ENCODE results near the gene CAMK1. TPM values are rescaled to one million over a fixed set of nuclear protein-coding genes. Genes with fewer than 3 reads are reported as not detected.
A peak's percentile ranks its signal among the peaks of the same experiment; 100 is the strongest.

Gene CAMK1
- total RNA-seq, 2 donors from 2014 or later, result 1.9 to 2.2 TPM

DNA sequence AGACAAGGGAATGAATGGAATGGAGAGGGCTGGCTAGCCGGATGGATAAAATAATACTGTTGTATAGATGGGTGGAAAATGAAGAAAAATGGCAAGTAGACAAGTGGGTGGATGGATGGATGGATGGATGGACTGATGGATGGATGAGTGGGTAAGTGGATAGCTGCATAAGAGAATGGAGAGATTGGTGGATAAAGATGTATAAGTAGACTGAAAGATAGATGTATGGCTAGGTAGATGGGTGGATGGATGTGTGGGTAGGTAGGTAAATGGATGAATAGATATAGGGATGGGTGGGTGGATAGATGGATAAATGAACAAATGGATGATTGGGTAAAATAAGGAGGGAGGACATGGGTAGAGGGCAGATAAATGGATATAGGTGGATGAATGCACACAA, 52.2 kb downstream of the CAMK1 start:
- Mint-ChIP-seq H3K27me3 (no peaks in the 10 kb centered on the region), H3K36me3 (ENCODE audit: low read depth) (peaks cover 10% of the 10 kb centered on the region), H3K4me3 (no peak overlapping the region), H3K27ac (no peak overlapping the region), H3K4me1 (peaks cover 16% of the 10 kb centered on the region)
- peaks cover 2% of the 10 kb centered on the region for H3K9me3 ChIP-seq (ENCODE audit: control insufficient read depth, low read length, poor library complexity, severe bottlenecking)
- ATAC-seq, result no peak
- no peak for DNase-seq

DNA sequence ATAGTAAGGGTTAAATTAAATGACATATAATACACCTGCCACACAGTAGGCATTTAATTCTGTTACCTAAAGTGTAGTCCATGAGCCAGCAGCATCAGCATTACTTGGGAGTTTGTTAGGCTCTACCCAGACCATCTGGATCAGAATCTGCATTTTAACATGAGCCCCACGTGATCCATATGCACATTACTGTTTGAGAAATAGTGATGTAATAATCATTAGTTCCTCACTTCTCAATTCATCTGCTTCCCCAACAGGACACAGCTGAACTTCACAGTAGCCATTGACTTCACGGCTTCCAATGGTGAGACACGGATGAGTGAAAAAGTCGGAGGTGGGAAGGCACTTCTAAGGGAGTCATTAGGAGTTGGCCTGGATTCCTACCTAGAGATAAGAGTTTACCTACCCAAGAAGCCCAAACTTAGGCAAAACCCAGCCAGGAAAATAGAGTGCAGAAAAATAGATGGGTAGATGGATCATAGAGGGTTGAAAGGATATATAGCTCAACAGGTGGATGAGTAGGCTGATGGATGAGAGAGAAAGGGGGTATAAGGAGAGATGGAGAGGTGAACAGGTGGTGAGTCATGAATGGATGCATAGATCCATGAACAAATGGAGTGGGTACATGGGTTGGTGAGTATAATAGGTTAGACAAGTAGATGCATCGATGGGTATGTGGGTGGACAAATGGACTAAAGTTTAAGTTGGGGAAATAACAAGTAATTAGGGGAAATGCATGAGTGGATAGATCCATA, 52.8 kb downstream of the CAMK1 start:
- ATAC-seq, result no peak

DNA sequence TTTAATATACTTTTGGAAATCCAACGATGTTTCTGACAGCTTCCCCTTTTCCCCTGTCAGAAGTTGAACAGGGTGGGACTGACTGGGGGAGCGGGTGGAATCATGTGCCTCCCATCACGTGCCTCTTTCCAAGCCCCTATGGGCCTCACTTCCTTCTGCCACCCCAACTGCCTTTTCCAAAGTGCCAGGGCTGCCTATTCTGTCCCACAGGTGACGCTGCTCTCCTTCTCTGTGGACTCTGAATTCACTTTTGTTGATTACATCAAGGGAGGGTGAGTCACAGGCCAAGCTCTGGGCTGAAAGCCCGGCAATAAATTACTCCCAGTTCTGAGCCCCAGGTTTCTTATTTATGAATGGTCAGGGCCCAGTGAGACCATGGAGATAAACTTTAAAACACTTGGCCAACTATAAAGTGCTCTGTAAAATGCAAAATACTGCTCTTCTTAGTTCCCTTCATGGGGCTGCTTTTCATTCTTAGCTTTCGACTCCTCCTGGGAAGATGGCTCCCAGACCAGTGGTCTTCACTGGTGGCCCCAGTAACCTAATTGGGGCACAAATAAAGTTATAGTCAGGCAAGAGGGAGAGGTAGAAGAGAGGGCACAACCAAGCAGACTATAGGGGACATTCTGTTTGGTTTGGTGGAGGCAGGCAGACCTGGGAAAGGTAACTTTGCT, 53.8 kb downstream of the CAMK1 start:
- peaks cover 6% of the 10 kb centered on the region for H3K27me3 Mint-ChIP-seq
- H3K4me3 Mint-ChIP-seq, result no peak overlapping the region
- peaks cover 16% of the 10 kb centered on the region for H3K4me1 Mint-ChIP-seq
- DNase-seq (no peak), ATAC-seq (peak; percentile 73)
- H3K9me3 ChIP-seq (ENCODE audit: control insufficient read depth, low read length, poor library complexity, severe bottlenecking), result peaks cover 2% of the 10 kb centered on the region
- H3K27ac Mint-ChIP-seq, result peak overlapping the region; percentile 49
- H3K36me3 Mint-ChIP-seq (ENCODE audit: low read depth), result peaks cover 10% of the 10 kb centered on the region

More for the DNA sequence above, 52.8 kb downstream of the CAMK1 start:
- H3K9me3 ChIP-seq (ENCODE audit: control insufficient read depth, low read length, poor library complexity, severe bottlenecking), result peaks cover 2% of the 10 kb centered on the region
- peaks cover 2% of the 10 kb centered on the region for H3K27me3 Mint-ChIP-seq
- no peak overlapping the region for H3K27ac Mint-ChIP-seq
- no peak for DNase-seq
- H3K4me1 Mint-ChIP-seq, result peaks cover 16% of the 10 kb centered on the region
- H3K4me3 Mint-ChIP-seq, result no peak overlapping the region
- H3K36me3 Mint-ChIP-seq (ENCODE audit: low read depth), result peaks cover 10% of the 10 kb centered on the region

DNA sequence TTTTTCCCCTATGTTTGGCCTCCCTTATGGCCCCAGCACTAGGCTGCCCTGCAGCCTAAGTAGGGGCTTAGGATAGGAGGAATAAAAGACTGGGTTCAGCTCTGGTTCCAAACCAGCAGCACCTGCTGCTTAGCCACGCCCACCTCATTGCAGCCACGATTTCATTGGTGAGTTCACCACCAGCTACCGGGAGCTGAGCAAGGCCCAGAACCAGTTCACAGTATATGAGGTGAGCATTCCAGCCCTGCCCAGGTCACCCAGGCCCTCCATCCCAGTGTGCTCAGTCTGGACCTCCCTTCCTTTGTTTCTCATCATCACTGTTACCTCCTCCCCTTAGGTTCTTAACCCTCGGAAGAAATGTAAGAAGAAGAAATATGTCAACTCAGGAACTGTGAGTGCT, 54.6 kb downstream of the CAMK1 start:
- Mint-ChIP-seq H3K27me3 (peaks cover 13% of the 10 kb centered on the region), H3K4me3 (no peak overlapping the region), H3K27ac (no peak overlapping the region), H3K36me3 (ENCODE audit: low read depth) (peaks cover 10% of the 10 kb centered on the region), H3K4me1 (peaks cover 17% of the 10 kb centered on the region)
- DNase-seq, result no peak
- ATAC-seq, result no peak
- H3K9me3 ChIP-seq (ENCODE audit: control insufficient read depth, low read length, poor library complexity, severe bottlenecking), result peaks cover 2% of the 10 kb centered on the region

DNA sequence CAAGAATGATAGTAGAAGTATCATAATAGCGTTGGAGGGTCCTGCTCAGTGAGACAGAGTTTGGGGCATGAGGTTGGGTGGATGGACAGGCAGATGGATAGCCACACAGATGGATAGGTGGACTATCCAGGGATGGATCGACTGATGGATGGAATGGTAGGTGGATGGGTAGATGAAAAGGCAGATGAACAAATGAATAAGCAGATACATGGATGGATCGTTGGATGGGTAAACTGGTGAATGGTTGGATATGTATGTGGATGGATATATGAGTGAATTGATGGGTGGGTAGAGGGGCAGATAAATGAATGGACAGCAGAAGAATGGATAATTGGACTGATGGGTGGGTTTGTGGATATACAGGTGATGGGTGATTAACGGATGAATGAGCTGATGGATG, 56.6 kb downstream of the CAMK1 start:
- H3K27me3 Mint-ChIP-seq, result peaks cover 13% of the 10 kb centered on the region
- peaks cover 2% of the 10 kb centered on the region for H3K9me3 ChIP-seq (ENCODE audit: control insufficient read depth, low read length, poor library complexity, severe bottlenecking)
- DNase-seq, result no peak
- peaks cover 14% of the 10 kb centered on the region for H3K4me1 Mint-ChIP-seq
- no peak for ATAC-seq
- H3K4me3 Mint-ChIP-seq, result no peak overlapping the region
- no peak overlapping the region for H3K27ac Mint-ChIP-seq
- H3K36me3 Mint-ChIP-seq (ENCODE audit: low read depth), result peaks cover 10% of the 10 kb centered on the region

DNA sequence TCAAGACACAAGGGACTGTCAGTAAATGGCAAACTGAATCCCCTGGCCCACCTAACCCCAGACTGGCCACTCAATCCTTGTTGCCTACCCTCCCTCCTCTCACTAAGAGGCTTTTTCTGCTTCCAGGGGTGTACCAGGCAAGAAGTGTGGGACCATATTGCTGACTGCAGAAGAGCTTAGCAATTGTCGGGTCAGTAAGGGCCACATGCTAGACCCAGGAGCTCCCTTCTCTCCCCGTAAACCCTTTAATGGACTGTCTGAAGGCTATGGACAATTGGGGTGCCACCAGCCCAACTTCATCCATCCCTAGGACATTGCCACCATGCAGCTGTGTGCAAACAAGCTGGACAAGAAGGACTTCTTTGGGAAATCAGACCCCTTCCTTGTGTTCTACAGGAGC, 57.3 kb downstream of the CAMK1 start:
- H3K4me1 Mint-ChIP-seq, result peaks cover 7% of the 10 kb centered on the region
- H3K36me3 Mint-ChIP-seq (ENCODE audit: low read depth), result peaks cover 9% of the 10 kb centered on the region
- no peak for DNase-seq
- no peak overlapping the region for H3K27ac Mint-ChIP-seq
- peaks cover 2% of the 10 kb centered on the region for H3K9me3 ChIP-seq (ENCODE audit: control insufficient read depth, low read length, poor library complexity, severe bottlenecking)
- peaks cover 13% of the 10 kb centered on the region for H3K27me3 Mint-ChIP-seq
- no peak overlapping the region for H3K4me3 Mint-ChIP-seq
- ATAC-seq, result no peak

DNA sequence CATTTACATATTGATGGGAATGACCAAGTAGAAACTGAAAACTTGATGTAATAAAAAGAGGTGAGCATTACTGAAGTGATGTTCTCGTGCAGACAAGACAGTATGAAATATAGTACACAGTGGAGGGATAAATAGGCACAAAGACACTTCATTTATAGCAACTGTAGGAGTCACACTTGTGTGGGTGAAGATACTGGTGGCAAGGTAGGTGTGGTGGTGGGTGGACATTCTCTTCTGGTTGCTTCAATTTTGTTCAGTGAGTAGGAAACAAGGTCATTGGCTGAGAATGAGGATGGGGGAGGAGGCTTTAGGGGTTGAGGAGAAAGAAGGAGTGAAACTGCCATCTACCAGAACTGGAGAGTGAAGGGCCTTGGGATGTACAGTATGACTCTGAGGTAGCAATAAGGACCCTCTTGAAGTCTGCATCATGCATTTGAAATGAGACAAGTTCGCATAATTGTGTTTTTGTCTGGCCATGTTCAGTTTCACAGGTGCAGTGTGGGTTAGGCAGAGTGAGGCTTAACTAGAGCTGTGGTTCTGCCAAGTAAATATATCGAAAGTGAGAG, 59.5 kb downstream of the CAMK1 start:
- ATAC-seq (no peak), DNase-seq (no peak)
- Mint-ChIP-seq H3K4me3 (no peak overlapping the region), H3K27ac (no peak overlapping the region), H3K27me3 (peaks cover 13% of the 10 kb centered on the region), H3K4me1 (peaks cover 4% of the 10 kb centered on the region), H3K36me3 (ENCODE audit: low read depth) (peaks cover 7% of the 10 kb centered on the region)
- no peaks in the 10 kb centered on the region for H3K9me3 ChIP-seq (ENCODE audit: control insufficient read depth, low read length, poor library complexity, severe bottlenecking)

Other genes with a start within 250 kb of the CAMK1 start
- not detected for gene LHFPL4, start 216.1 kb downstream of the CAMK1 start, total RNA-seq
- 100 to 1,000 TPM in 1 of 2 donors, 10 to 100 TPM in 1; 79.6 to 102 TPM for gene MTMR14, start 120.4 kb downstream of the CAMK1 start, total RNA-seq
- not detected for gene CPNE9, start 66.1 kb downstream of the CAMK1 start, total RNA-seq
- gene BRPF1, start 38.2 kb downstream of the CAMK1 start, total RNA-seq, result 10 to 100 TPM; 31.8 to 41.0 TPM
- gene OGG1, start 20.0 kb downstream of the CAMK1 start, total RNA-seq, result 10 to 100 TPM; 18.4 to 22.6 TPM
- 10 to 100 TPM; 32.2 to 35.2 TPM for gene TADA3, start 22.5 kb upstream of the CAMK1 start, total RNA-seq
- 100 to 1,000 TPM; 155 to 192 TPM for gene ARPC4, start 23.1 kb upstream of the CAMK1 start, total RNA-seq
- 10 to 100 TPM; 87.2 to 88.7 TPM for gene TTLL3, start 40.3 kb upstream of the CAMK1 start, total RNA-seq
- gene RPUSD3, start 74.1 kb upstream of the CAMK1 start, total RNA-seq, result 10 to 100 TPM; 19.0 to 20.8 TPM
- not detected for gene CIDEC, start 110.3 kb upstream of the CAMK1 start, total RNA-seq
- gene JAGN1, start 120.7 kb upstream of the CAMK1 start, total RNA-seq, result 10 to 100 TPM; 15.4 to 17.8 TPM
- 10 to 100 TPM; 10.1 to 12.4 TPM for gene IL17RE, start 132.9 kb upstream of the CAMK1 start, total RNA-seq
- under 1 TPM; 0.47 to 0.92 TPM for gene IL17RC, start 147.2 kb upstream of the CAMK1 start, total RNA-seq
- gene CRELD1, start 163.9 kb upstream of the CAMK1 start, total RNA-seq, result 10 to 100 TPM; 15.5 to 20.0 TPM
- 1 to 10 TPM; 5.8 to 5.9 TPM for gene PRRT3, start 182.5 kb upstream of the CAMK1 start, total RNA-seq
- 10 to 100 TPM; 41.8 to 60.6 TPM for gene EMC3, start 216.9 kb upstream of the CAMK1 start, total RNA-seq

All from T-helper 17 cell (primary cell).